ENCODE data around the gene PICK1. TPM values are rescaled to one million over a fixed set of nuclear protein-coding genes. Genes with fewer than 3 reads are reported as not detected.

The PICK1 gene
- total RNA-seq, 1 experiment from 2014 or later: 35.7 TPM

- Histone ChIP-seq H4K8ac (replicated peaks; ENCODE audit: insufficient read length, low read depth, low read length) (no peak overlapping the region), H3K79me1 (ENCODE audit: insufficient read depth, low read depth, low read length, poor library complexity, severe bottlenecking) (no peaks in the 10 kb centered on the region), H3K9me3 (ENCODE audit: control insufficient read depth, low read depth, low read length) (no peaks in the 10 kb centered on the region), H2BK5ac (ENCODE audit: insufficient read length, low read length) (no peak overlapping the region), H4K20me1 (ENCODE audit: control insufficient read depth, insufficient read depth, insufficient read length) (no peaks in the 10 kb centered on the region), H4K5ac (ENCODE audit: insufficient read length, low read depth, low read length) (no peak overlapping the region), H2AK5ac (ENCODE audit: insufficient read length, low read length) (no peak overlapping the region), H3K4me1 (ENCODE audit: insufficient read depth, low read length) (peaks cover 2% of the 10 kb centered on the region; the same call in 1 of the 2 replicates), H3K23me2 (ENCODE audit: insufficient read length, low read depth, low read length, poor library complexity, severe bottlenecking) (peaks cover 2% of the 10 kb centered on the region), H3K56ac (ENCODE audit: insufficient read length, low read depth, low read length) (no peak overlapping the region), H3K27ac (ENCODE audit: insufficient read length, low read depth, low read length) (no peak overlapping the region), H2BK120ac (ENCODE audit: low read depth, low read length, poor library complexity, severe bottlenecking) (no peak overlapping the region), H4K91ac (ENCODE audit: insufficient read length, low read depth, low read length) (no peak overlapping the region), H2AFZ (ENCODE audit: low read length) (no peak overlapping the region), H2BK20ac (ENCODE audit: low read depth, low read length, poor library complexity, severe bottlenecking) (no peak overlapping the region), H3K23ac (ENCODE audit: insufficient read length, low read depth, low read length) (no peak overlapping the region), H3T11ph (ENCODE audit: low read length) (no peak overlapping the region), H3K18ac (ENCODE audit: insufficient read length, low read depth, low read length) (no peak overlapping the region), H3K79me2 (ENCODE audit: insufficient read depth, low read length) (no peaks in the 10 kb centered on the region), H3K14ac (ENCODE audit: insufficient read depth, low read length) (no peak overlapping the region), H2BK12ac (ENCODE audit: insufficient read length, low read depth, low read length) (no peak overlapping the region), H3K4me2 (ENCODE audit: insufficient read depth, insufficient read length, low read length) (no peak overlapping the region), H3K27me3 (ENCODE audit: insufficient read depth, low read length) (no peaks in the 10 kb centered on the region), H3K9ac (ENCODE audit: extremely low read depth, insufficient read length, low read length) (no peak overlapping the region), H3K4ac (ENCODE audit: low read depth, low read length) (no peak overlapping the region), H2BK15ac (ENCODE audit: low read depth, low read length) (no peak overlapping the region)
- DNase-seq: no peak
- TF ChIP-seq CTCF (conservative IDR thresholded peaks at IDR 0.05): no peak
- Mint-ChIP-seq H3K4me3 (no peak overlapping the region; a peak in 1 of 5 replicates), H3K27ac (no peak overlapping the region), H3K9me3 (no peaks in the 10 kb centered on the region), H3K4me1 (peaks cover 5% of the 10 kb centered on the region in 2 experiments), H3K36me3 (ENCODE audit: insufficient read depth in 1 of 3, low read depth in 3 of 3) (peaks cover 10 to 70% (median 67%) of the 10 kb centered on the region in 3 experiments), H3K27me3 (ENCODE audit: low read depth) (no peaks in the 10 kb centered on the region)
- WGBS (ENCODE audit: extremely low coverage, insufficient read length, low lambda C conversion rate): no CpG with 5 or more reads among the region's 6 CpGs
Observed at GRCh38 chr22:38062791-38063190, 5.6 kb downstream of the PICK1 start.
